Measurements from ENCODE around the gene NDUFB7. TPM values are rescaled to one million over a fixed set of nuclear protein-coding genes. Genes with fewer than 3 reads are reported as not detected.

The NDUFB7 gene
- polyA plus RNA-seq, 1 of the 3 experiments (the other 2 are of a cell fraction), result 465 TPM

GRCh38 chr19:14517840-14518505 lies 53.9 kb downstream of the NDUFB7 start, which contains the start of gene DNAJB1 (continued):
- peak; percentile 28; the same call in 1 of the 2 replicates for TF ChIP-seq NRF1 (IDR thresholded peaks at IDR 0.05; ENCODE audit: low read depth, low read length)

GRCh38 chr19:14517446-14517839 lies 54.4 kb downstream of the NDUFB7 start:
- Histone ChIP-seq H3K4me3 (ENCODE audit: low read depth in 2 of 2, low read length in 1 of 2) (peak overlapping the region; percentile 87 to 90), H3K4me2 (peak overlapping the region; percentile 95), H3K36me3 (replicated peaks in 1 of 2; ENCODE audit: control insufficient read depth in 1 of 2, insufficient read depth in 2 of 2, low read length in 1 of 2) (peaks cover 22 to 29% of the 10 kb centered on the region in 2 experiments), H3K9me3 (no peaks in the 10 kb centered on the region), H3K4me1 (ENCODE audit: control insufficient read depth in 1 of 2, insufficient read depth in 2 of 2, low read depth in 1 of 2, low read length in 1 of 2) (peaks cover 24 to 39% of the 10 kb centered on the region in 2 experiments; a peak in 3 of 4 replicates), H3K9ac (peak overlapping the region; percentile 99), H3K9me2 (no peaks in the 10 kb centered on the region), H3K27ac (ENCODE audit: low read depth in 2 of 2, low read length in 1 of 2) (peak overlapping the region; percentile 93 to 96; a peak in 3 of 4 replicates), H4K20me1 (ENCODE audit: insufficient read depth) (peaks cover 36% of the 10 kb centered on the region), H3K79me2 (ENCODE audit: insufficient read depth) (peaks cover 44% of the 10 kb centered on the region), H3K27me3 (ENCODE audit: insufficient read depth) (no peaks in the 10 kb centered on the region), H2AFZ (ENCODE audit: low read depth) (no peak overlapping the region), H3F3A (replicated peaks; ENCODE audit: insufficient read depth) (peaks cover 42% of the 10 kb centered on the region)
- 0% methylated on average over 11 of the region's 32 CpGs for WGBS (ENCODE audit: low lambda C conversion rate)
- CTCF ChIA-PET, result interaction anchor here (1.4 to 3.8 kb wide), 6 partner anchors 11 to 169 kb away, joined by 3 to 30 read pairs (median 5); no protein-coding TSS in a partner anchor
- POLR2A ChIA-PET, result interaction anchor here (0.9 to 1.5 kb wide), 6 partner anchors 21 to 678 kb away, joined by 3 to 15 read pairs (median 3); partner anchors contain the start of genes ASF1B and GIPC1
- no peak for DNase-seq
- TF ChIP-seq PBX3 (IDR thresholded peaks at IDR 0.05), result no peak
- no peak for TF ChIP-seq MXI1 (IDR thresholded peaks at IDR 0.05; ENCODE audit: low read depth, low read length)
- TF ChIP-seq RCOR1 (IDR thresholded peaks at IDR 0.05; ENCODE audit: low read length), result no peak
- TF ChIP-seq TCF12 (IDR thresholded peaks at IDR 0.05), result no peak
- TF ChIP-seq TAF1 (IDR thresholded peaks at IDR 0.05; ENCODE audit: borderline replicate concordance, low read depth, low read length), result no peak
- TF ChIP-seq GABPA (IDR thresholded peaks at IDR 0.05; ENCODE audit: low read depth), result no peak
- no peak for TF ChIP-seq GATA2 (CRISPR knock-in tag; IDR thresholded peaks at IDR 0.05)

GRCh38 chr19:14516746-14517438 lies 55.0 kb downstream of the NDUFB7 start:
- Histone ChIP-seq H3K4me3 (ENCODE audit: low read depth in 2 of 2, low read length in 1 of 2) (peak overlapping the region; percentile 87 to 90), H3K9me3 (no peaks in the 10 kb centered on the region), H3K4me1 (ENCODE audit: control insufficient read depth in 1 of 2, insufficient read depth in 2 of 2, low read depth in 1 of 2, low read length in 1 of 2) (peaks cover 24 to 38% of the 10 kb centered on the region in 2 experiments; a peak in 3 of 4 replicates), H3K4me2 (peak overlapping the region; percentile 95), H3K79me2 (ENCODE audit: insufficient read depth) (peaks cover 44% of the 10 kb centered on the region), H3K27ac (ENCODE audit: low read depth in 2 of 2, low read length in 1 of 2) (peak overlapping the region; percentile 93 to 96; a peak in 2 of 4 replicates), H3K9ac (peak overlapping the region; percentile 99), H3K27me3 (ENCODE audit: insufficient read depth) (no peaks in the 10 kb centered on the region), H4K20me1 (ENCODE audit: insufficient read depth) (peaks cover 36% of the 10 kb centered on the region), H2AFZ (ENCODE audit: low read depth) (no peak overlapping the region), H3K36me3 (replicated peaks in 1 of 2; ENCODE audit: control insufficient read depth in 1 of 2, insufficient read depth in 2 of 2, low read length in 1 of 2) (peaks cover 22 to 29% of the 10 kb centered on the region in 2 experiments), H3F3A (replicated peaks; ENCODE audit: insufficient read depth) (peaks cover 43% of the 10 kb centered on the region), H3K9me2 (no peaks in the 10 kb centered on the region)
- ChIA-PET CTCF (interaction anchor here (1.4 to 3.8 kb wide), 4 partner anchors 11 to 36 kb away, joined by 3 to 30 read pairs (median 12); no protein-coding TSS in a partner anchor), POLR2A (interaction anchor here (0.9 to 1.5 kb wide), 3 partner anchors 21 to 40 kb away, joined by 3 to 15 read pairs (median 3); partner anchors contain the start of gene GIPC1)
- no peak for DNase-seq
- WGBS (ENCODE audit: low lambda C conversion rate), result 26% methylated on average over 21 of the region's 22 CpGs
- TF ChIP-seq MAX (IDR thresholded peaks at IDR 0.05; ENCODE audit: low read depth) (no peak), YY1 (IDR thresholded peaks at IDR 0.05; ENCODE audit: low read depth) (no peak), CHD2 (IDR thresholded peaks at IDR 0.05; ENCODE audit: low read length, partially characterized antibody) (peak; percentile 6)

Small RNAs within 50 kb of the gene (small RNA-seq; reads per million reads assigned to genes)
- 0 reads per million in 7 experiments for gene RN7SL842P

Other genes starting within 250 kb of the NDUFB7 start
- 4.0 and 5.5 TPM in 2 replicates for gene ADGRE5, start 190.6 kb downstream of the NDUFB7 start, polyA plus RNA-seq (2012; rRNA removed)
- 78.0 and 88.8 TPM in 2 replicates for gene DDX39A, start 152.7 kb downstream of the NDUFB7 start, polyA plus RNA-seq (2012; rRNA removed)
- gene PKN1, start 138.8 kb downstream of the NDUFB7 start, polyA plus RNA-seq (2012; rRNA removed), result 68.0 and 99.6 TPM in 2 replicates
- gene PTGER1, start 96.7 kb downstream of the NDUFB7 start, polyA plus RNA-seq (2012; rRNA removed), result 4.6 and 6.0 TPM in 2 replicates
- gene GIPC1, start 75.9 kb downstream of the NDUFB7 start, polyA plus RNA-seq (2012; rRNA removed), result 138 and 144 TPM in 2 replicates
- gene DNAJB1, start 53.7 kb downstream of the NDUFB7 start, polyA plus RNA-seq (2012; rRNA removed), result 95.7 and 103 TPM in 2 replicates
- 87.9 and 110 TPM in 2 replicates for gene TECR, start 42.5 kb downstream of the NDUFB7 start, polyA plus RNA-seq (2012; rRNA removed)
- 0.05 TPM in 1 of 2 replicates, not detected in the other for gene CLEC17A, start 11.0 kb upstream of the NDUFB7 start, polyA plus RNA-seq (2012; rRNA removed)
- not detected in 2 replicates for gene ADGRE3, start 102.8 kb upstream of the NDUFB7 start, polyA plus RNA-seq (2012; rRNA removed)
- gene ZNF333, start 118.0 kb upstream of the NDUFB7 start, polyA plus RNA-seq (2012; rRNA removed), result 15.2 and 19.6 TPM in 2 replicates
- gene ADGRE2, start 206.5 kb upstream of the NDUFB7 start, polyA plus RNA-seq (2012; rRNA removed), result 0.02 TPM in 1 of 2 replicates, not detected in the other